Body of pancreas (tissue), 4 donors: Measurements from ENCODE around the gene MSL1. TPM values are rescaled to one million over a fixed set of nuclear protein-coding genes. Genes with fewer than 3 reads are reported as not detected.
"Not testable (repeated sequence)": the region's sequence is repeated elsewhere in the genome, so short reads cannot be mapped to it uniquely, and the experiment has no call there.

ENCODE experiments used
- ATAC-seq: fragments of 150-250 bp; one replicate; pipeline ENCODE4 v1.9.1; 2016
- DNase-seq, 4 donors: peaks; one replicate each; pipeline ENCODE4 v3.0.0-alpha.2; 2019
- H3K27ac ChIP-seq, 4 donors: fragments of 200-600 bp; sonication (generic); 1 replicate in 3 of 4; 2 replicates in 1 of 4; pipeline versions ENCODE4 v1.5.1 to v1.6.1; 2016 to 2019; ENCODE audit warnings: mild to moderate bottlenecking in 1 of 4, mixed read lengths in 1 of 4, moderate library complexity in 1 of 4
- H3K27me3 ChIP-seq, 2 donors: fragments of 200-600 bp; sonication (generic); one replicate each; pipeline ENCODE4 v1.6.0; 2016; ENCODE audit warnings: mild to moderate bottlenecking in 1 of 2
- H3K36me3 ChIP-seq, 2 donors: fragments of 200-600 bp; sonication (generic); replicated peaks in 1 of 2; 2 replicates each; pipeline ENCODE4 v1.5.1; 2016; ENCODE audit warnings: low read depth in 2 of 2; ENCODE audit not compliant: insufficient read depth in 1 of 2
- H3K4me1 ChIP-seq: fragments of 200-600 bp; sonication (generic); one replicate; pipeline ENCODE4 v1.6.0; 2016
- H3K4me3 ChIP-seq, 2 donors: fragments of 200-600 bp; sonication (generic); 1 replicate in 1 of 2; 2 replicates in 1 of 2; pipeline ENCODE4 v1.5.1; 2016 to 2019
- H3K9me3 ChIP-seq, 3 donors: fragments of 200-600 bp; sonication (generic); 1 replicate in 2 of 3; 2 replicates in 1 of 3; pipeline ENCODE4 v1.5.1; 2016
- CTCF ChIP-seq, 7 experiments: fragments of 450-650 bp in 4 of 7; fragments of 200-600 bp in 3 of 7; sonication (generic) in 3 of 7; IDR thresholded peaks; one replicate each; pipeline ENCODE4 v1.5.1; 2016 to 2019; ENCODE audit warnings: antibody characterized with exemption in 7 of 7
- POLR2A ChIP-seq, 3 donors: fragments of 450-650 bp; IDR thresholded peaks; one replicate each; pipeline ENCODE4 v1.6.1; 2016; ENCODE audit warnings: antibody characterized with exemption in 3 of 3, mild to moderate bottlenecking in 2 of 3
- whole genome bisulfite sequencing, 2 donors: methylation state at CpG; one replicate each; pipeline ENCODE4 v1.1.5; 2017; 5-methylcytosine and 5-hydroxymethylcytosine counted together
- intact Hi-C: fragments of 100-400 bp; cut with DNase I; formaldehyde crosslinking; loops from one replicate; pipeline ENCODE4 v1.15.1; 2023
- total RNA-seq, 2 donors: library from RNA; depleted of rRNA; stranded (reverse); fragments of >200 nt; gene quantifications; one replicate each; pipeline ENCODE4 v1.1.0, GENCODE V29; 2016

Gene MSL1
- total RNA-seq, 2 donors from 2014 or later = 75.5 to 157 TPM

- Histone ChIP-seq H3K27me3 (no peaks in the 10 kb centered on the region), H3K4me3 (peak overlapping the region; percentile 10 to 18), H3K36me3 (peaks cover 0 to 3% of the 10 kb centered on the region in 2 donors), H3K4me1 (peaks cover 33% of the 10 kb centered on the region), H3K9me3 (no peaks in the 10 kb centered on the region), H3K27ac (peak overlapping the region; percentile 95 to 99 (median 97))
- ATAC-seq (peak; percentile 19), DNase-seq (peak; percentile 34 to 40 (median 36))
- TF ChIP-seq CTCF (IDR thresholded peaks at IDR 0.05) (no peak), POLR2A (IDR thresholded peaks at IDR 0.05) (no peak)
- intact Hi-C loops = no loop called here
- WGBS, 2 donors = 3% methylated on average over 14 of the region's 14 CpGs
Observed at GRCh38 chr17:40139566-40140058, 17.8 kb downstream of the MSL1 start.

GRCh38 chr17:40143166-40143565 lies 21.4 kb downstream of the MSL1 start:
- H3K27ac ChIP-seq, H3K4me3 ChIP-seq, ATAC-seq, DNase-seq, H3K27me3 ChIP-seq, H3K9me3 ChIP-seq, H3K36me3 ChIP-seq, intact Hi-C loops: not testable (repeated sequence)
- peaks cover 32% of the 10 kb centered on the region for H3K4me1 ChIP-seq
- 94 to 96% methylated on average over 3 of the region's 3 CpGs for WGBS, 2 donors

- no peak for TF ChIP-seq POLR2A (IDR thresholded peaks at IDR 0.05)
- no peak for TF ChIP-seq CTCF (IDR thresholded peaks at IDR 0.05)
- peaks cover 19% of the 10 kb centered on the region for H3K4me1 ChIP-seq
- WGBS, 2 donors = 87 to 94% methylated on average over 3 of the region's 3 CpGs
- H3K9me3 ChIP-seq = no peaks in the 10 kb centered on the region
- H3K27ac ChIP-seq = no peak overlapping the region
- no peak overlapping the region for H3K4me3 ChIP-seq
- no peak for DNase-seq
- no peaks in the 10 kb centered on the region for H3K27me3 ChIP-seq
- intact Hi-C loops = no loop called here
- peaks cover 0 to 2% of the 10 kb centered on the region in 2 donors for H3K36me3 ChIP-seq
- ATAC-seq = no peak
Observed at GRCh38 chr17:40145476-40145875, 23.7 kb downstream of the MSL1 start.

GRCh38 chr17:40148527-40148926 lies 26.8 kb downstream of the MSL1 start:
- WGBS, 2 donors = 82 to 88% methylated on average over 3 of the region's 3 CpGs
- DNase-seq = no peak
- H3K36me3 ChIP-seq = peaks cover 0 to 1% of the 10 kb centered on the region in 2 donors

GRCh38 chr17:40150276-40150675 lies 28.5 kb downstream of the MSL1 start:
- ATAC-seq (no peak), DNase-seq (no peak)
- WGBS, 2 donors = 61 to 72% methylated on average over 4 of the region's 4 CpGs
- TF ChIP-seq CTCF (IDR thresholded peaks at IDR 0.05) = no peak
- no peak for TF ChIP-seq POLR2A (IDR thresholded peaks at IDR 0.05)
- Histone ChIP-seq H3K36me3 (peaks cover 0 to 3% of the 10 kb centered on the region in 2 donors), H3K4me1 (peaks cover 4% of the 10 kb centered on the region), H3K27me3 (no peaks in the 10 kb centered on the region), H3K4me3 (no peak overlapping the region), H3K9me3 (no peaks in the 10 kb centered on the region), H3K27ac (no peak overlapping the region)
- intact Hi-C loops = no loop called here

More at GRCh38 chr17:40148527-40148926, 26.8 kb downstream of the MSL1 start:
- TF ChIP-seq POLR2A (IDR thresholded peaks at IDR 0.05) = no peak
- no peak for TF ChIP-seq CTCF (IDR thresholded peaks at IDR 0.05)
- no peak overlapping the region for H3K4me3 ChIP-seq
- intact Hi-C loops = no loop called here
- H3K27me3 ChIP-seq = no peaks in the 10 kb centered on the region
- H3K9me3 ChIP-seq = no peaks in the 10 kb centered on the region
- no peak overlapping the region for H3K27ac ChIP-seq
- peaks cover 4% of the 10 kb centered on the region for H3K4me1 ChIP-seq
- ATAC-seq = no peak
